Daoy (cell line): ENCODE results near the gene MAT1A. TPM values are rescaled to one million over a fixed set of nuclear protein-coding genes. Genes with fewer than 3 reads are reported as not detected.
"Not testable (repeated sequence)": the region's sequence is repeated elsewhere in the genome, so short reads cannot be mapped to it uniquely, and the experiment has no call there.

Experiments used
- DNase-seq: peaks from one replicate; pipeline ENCODE4 v3.0.0-alpha.2; 2015; ENCODE audit warnings: low read depth
- total RNA-seq: library from RNA; depleted of rRNA; stranded (reverse); fragments of >200 nt; shearing (Covaris generic); gene quantifications from 2 replicates; pipeline ENCODE4 v1.2.3, GENCODE V29; 2014; rRNA removed

The MAT1A gene
- 0.29 TPM in 1 of 2 replicates, not detected in the other for total RNA-seq

DNA sequence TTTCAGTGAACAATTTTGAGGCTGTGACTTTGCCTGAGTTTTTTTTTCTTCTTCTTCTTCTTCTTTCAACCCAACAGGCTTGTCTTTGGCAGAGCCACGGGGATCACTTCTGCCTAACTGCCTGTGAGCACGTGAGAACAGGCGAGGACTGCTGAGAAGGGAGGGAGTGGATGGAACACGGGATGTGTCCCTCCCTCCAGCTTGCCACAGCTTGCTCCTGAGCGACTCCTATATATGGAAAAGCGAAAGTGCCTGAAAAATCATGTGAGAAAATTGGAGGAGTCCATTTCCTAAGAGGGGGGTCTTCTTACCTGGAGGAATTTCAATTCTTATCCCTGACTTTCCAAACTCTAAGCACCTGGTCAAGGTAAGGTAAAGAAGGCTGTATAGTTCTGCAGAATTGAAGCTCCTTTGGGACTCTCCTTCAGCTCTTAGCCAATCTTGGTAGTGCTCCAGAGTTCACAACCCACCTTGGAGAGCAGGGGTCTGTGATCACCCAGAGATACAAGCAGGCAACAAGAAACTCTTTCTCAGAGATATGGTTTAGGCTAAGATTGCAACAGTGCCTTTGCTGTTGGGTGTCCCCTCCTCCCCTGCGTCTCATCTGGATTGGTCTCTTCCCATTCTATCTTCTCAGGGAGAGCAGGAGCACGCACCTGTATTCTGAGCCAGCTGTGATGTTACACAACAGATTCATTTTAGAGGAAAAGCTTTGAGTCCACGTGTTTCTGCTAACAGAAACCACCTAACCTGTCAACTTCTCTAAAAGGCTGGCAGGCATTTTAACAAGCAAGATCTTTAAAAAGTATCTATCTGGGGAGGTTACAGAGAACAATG, at the start of gene MAT1A:
Gene MAT1A (minus strand): TSS at position 208 of the 837 bp plus-strand sequence. CDS start 235 bp downstream, outside the sequence.
- DNase-seq = peak; percentile 11

DNA sequence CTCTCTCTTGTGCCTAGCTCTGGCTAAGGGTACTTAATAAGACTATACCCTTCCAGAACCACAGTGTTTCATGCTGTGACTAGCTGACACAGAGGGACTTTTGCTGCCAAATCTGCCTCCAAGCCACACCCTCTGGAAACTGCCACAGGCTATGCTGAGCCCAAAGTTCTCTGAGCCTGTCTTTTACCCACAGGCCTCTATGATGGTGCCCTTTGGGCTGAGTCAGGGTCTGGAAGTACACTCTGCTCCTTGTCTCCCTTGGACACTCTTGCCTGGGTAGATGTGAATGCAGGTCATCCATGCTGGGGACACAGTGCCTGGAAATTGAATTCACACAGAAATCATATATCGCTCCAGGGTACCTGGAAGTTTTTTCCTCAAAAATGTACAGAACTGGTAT, 44.5 kb upstream of the MAT1A start:
- DNase-seq = no peak

DNA sequence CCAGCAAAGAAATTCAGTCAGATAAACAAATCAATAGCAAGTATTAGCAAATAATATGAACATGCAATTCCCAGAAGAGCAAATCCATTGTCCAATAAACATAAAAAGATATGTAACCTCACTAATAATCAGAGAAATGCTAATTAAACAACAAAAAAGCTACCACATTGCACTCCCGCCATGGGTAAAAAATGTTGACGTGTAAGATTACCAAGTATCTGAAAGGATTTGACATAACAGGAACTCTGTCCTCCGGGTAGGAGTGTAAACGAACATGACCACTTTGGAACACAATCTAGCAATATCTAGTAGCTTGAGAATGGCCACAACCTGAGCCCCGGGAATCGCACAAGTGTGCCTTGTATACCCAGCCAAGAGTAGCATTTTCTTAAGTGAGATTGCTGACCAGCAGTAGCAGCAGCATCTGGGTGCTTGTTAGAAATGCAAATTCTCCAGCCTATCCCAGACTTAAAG, 35.5 kb upstream of the MAT1A start:
- DNase-seq = no peak

DNA sequence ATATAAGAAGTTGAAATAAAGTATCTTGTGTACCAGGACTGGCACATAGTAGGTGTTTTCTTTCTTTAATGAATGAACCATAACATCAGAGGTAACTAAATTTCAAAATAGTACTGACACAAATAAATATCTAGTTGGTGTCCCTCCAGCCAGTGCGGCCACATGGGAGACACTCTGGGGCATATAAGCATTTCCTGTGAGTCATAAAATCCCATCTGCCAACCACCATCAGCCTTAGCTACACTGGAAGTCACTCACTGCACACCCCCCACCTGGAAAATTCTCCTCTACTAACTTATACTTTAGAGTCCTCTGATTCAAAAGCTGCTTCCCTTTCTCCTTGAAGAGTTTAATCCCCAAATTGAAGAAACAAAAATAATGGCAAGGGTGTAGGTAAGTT, 34.6 kb upstream of the MAT1A start:
- peak; percentile 60 for DNase-seq

DNA sequence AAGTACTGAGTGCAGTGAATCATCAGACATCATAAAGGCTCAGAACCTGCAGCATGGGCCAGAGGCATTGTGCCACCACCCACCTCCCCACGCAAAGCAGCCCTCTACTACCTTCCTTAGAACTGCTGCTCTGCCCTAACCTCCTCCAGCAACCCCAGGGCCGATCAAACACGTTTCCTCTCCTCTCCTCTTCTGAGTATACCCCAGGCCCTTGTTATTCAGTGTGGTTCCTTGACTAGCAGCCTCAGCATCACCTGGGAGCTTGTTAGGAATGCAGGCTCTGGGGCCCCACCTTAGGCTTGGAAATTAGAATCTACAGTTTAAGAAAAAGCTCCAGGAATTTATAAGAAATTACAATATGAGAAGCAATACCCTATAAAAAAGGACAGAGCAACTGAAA, 33.9 kb upstream of the MAT1A start:
- no peak for DNase-seq

DNA sequence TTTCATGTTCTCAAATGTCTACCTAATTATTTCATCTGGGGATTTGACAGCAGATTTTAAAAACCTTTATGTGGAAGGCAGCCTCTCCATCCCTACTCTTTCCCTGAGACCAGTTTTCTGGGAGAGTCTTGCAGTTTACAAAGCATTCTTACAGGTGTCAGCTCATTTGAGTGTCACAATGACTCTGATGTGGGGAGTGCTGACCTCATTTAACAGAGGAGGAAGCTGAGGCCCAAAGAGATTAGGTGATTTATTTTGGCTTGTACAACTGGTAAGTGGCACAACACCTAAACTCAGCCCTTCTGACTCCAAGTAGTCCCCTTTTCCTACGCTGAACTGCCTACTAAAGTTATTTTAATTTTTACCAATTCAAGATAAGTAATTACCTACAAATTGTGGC, 33.3 kb upstream of the MAT1A start:
- DNase-seq = no peak

- no peak for DNase-seq
Measured at GRCh38 chr10:80322158-80322557, 32.7 kb upstream of the MAT1A start.

DNA sequence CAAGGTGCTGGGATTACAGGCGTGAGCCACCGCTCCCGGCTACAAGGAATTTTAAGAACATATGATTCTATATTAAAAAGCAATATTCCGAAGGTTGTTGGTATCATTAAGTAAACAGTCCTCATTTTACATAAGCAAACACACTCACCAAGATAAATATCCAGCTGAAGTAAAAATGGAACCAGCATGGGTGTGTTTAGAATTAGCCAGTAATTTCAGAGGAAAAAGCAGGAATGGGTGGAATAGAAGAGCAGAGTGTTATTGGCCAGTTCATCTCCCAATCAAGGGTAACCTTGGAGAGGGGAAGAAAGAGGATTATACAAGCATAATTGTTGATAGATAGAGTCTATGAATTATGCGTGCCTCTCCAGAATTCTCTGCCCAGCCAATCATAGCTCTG, 31.7 kb upstream of the MAT1A start:
- no peak for DNase-seq

DNA sequence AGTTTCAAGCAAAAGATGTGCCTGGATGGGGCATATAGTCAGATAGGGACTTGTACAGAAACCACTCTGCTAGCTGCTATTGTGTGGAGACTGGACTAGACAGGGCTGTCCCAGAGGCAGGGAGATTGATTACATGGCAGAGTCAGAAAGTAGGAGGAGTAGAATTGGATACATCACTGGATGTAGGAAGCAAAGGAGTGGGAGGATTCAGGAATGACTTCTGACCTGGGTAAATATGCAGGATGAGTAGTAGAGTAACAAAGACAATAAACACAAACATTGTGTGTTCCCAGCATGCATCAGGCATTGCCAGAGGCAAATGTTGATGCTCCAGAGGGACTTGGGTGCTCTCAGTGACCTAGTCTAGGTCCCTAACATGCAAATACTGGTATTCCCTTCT, 30.9 kb upstream of the MAT1A start:
- no peak for DNase-seq

DNA sequence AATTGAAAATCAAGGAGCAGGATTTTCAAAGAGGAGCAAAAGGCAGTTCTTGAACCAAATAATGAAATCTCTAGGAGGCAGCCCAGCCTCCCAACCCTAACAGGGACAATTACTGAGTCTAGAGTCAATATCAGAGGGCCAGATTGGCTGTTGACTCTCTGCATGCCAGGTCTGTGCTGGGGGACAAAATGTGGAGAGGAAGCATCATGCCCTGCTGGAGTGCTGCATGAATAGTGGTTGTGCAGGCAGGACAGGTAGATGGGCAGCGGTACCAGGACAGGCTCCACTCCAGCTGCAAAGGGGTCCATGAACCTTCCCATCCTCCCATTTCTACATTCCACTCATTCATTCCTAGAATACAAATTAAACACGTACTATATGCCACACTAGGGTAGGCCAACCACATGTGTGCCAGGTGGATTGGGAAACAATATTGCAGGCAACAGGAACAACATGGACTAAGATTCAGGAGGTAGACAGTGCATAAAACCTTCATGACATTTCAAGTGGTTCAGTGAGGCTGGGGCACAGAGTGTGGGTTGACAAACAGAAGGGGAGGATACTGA, 30.4 kb upstream of the MAT1A start:
- no peak for DNase-seq

DNA sequence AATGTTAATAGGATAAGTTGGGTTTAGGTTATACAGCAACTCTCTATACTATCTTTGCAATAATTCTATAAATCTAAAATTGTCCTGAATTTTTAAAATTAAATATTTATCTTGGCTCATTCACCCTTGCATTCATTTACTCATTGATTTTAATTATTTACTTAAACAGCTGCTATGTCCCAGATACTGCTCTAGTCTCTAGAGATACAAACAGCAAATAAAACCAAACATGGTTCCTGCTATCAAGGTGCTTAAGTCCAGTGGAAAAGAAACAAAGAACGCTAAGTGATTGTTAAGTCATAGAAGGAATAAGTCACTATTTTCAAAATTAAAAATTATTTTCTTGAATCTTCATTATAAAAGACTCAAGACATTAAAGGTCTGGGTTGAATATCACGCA, 29.9 kb upstream of the MAT1A start:
- DNase-seq = no peak

- no peak for DNase-seq
Measured at GRCh38 chr10:80318742-80319141, 29.3 kb upstream of the MAT1A start.

GRCh38 chr10:80315391-80315790, 25.9 kb upstream of the MAT1A start:
- no peak for DNase-seq

- DNase-seq = no peak
Measured at GRCh38 chr10:80313523-80313922, 24.1 kb upstream of the MAT1A start.

DNA sequence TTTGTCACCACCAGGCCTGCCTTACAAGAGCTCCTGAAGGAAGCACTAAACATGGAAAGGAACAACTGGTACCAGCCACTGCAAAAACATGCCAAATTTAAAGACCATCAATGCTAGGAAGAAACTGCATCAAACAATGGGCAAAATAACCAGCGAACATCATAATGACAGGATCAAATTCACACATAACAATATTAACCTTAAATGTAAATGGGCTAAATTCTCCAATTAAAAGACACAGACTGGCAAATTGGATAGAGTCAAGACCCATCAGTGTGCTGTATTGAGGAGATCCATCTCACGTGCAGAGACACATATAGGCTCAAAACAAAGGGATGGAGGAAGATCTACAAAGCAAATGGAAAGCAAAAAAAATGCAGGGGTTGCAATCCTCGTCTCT, 16.5 kb upstream of the MAT1A start:
- not testable (repeated sequence) for DNase-seq

DNA sequence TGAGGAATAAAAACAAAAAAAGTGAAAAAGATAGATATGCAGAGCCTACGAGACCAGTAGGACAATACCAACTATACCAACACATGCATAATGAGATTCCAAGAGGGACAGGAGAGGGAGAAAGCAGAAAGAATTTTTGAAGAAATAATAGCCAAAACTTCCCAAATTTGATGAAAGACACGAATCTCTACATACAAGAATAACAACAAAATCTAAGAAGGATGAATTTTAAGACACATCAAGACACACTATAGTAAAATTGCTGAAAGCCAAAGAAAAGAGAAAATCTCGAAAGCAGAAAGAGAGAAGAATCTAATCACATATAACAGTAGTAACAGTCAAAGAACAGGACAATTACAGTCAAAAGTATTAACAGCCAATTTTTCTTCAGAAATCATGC, 7.5 kb upstream of the MAT1A start:
- no peak for DNase-seq

GRCh38 chr10:80292607-80293239, 3.3 kb upstream of the MAT1A start:
- DNase-seq = no peak

DNA sequence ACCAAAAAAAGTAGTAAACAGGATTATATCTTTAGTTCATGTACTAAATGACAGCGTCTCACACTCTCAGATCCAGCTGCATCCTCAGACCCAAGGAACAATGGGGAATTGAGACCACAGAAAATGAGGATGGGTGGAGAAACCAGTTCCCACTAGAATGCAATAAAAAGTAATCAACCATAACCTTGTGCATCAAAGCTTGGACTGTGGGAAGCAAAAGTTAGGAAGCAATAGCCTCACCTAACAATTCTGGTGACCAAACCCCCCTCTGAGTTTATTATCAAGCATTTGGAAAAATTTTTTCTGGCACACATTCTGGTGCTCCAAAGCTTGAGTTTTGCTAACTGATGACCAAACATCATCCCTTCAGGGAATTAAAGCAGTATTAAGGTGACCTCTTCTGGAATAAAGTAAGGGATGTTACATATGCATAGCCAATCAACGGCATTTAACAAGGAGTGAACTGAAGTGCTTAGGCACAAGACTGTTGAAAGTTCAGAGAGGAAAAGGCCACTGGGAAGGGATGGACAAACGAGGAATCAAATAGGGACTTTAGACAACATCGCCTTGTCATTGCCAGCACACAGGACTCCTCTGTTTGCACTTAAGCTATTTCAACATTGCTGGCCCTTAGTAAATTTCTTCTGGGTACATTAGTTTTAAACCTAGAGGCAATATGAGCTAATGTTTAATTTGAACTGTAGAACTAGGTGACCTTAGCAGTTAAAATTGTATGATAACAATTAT, 1.2 kb upstream of the MAT1A start:
- no peak for DNase-seq

DNA sequence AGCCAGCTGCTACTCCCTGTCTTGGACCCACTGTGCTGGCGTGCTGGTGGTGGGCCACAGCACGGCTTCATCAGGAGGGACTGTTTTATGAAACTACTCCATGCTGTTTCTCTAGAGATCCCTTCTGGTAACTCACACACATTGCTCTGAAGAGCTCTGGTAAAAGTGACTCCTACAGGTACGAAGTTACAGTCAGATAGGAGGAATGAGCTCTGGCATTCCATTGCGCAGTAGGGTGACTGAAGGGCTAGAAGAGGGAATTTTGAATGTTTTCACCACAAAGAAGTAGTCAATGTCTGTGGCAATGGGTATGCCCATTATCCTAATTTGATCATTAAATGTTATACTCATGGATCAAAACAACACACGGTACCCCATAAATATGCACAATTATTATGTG, 609 bp downstream of the MAT1A start:
- no peak for DNase-seq

DNA sequence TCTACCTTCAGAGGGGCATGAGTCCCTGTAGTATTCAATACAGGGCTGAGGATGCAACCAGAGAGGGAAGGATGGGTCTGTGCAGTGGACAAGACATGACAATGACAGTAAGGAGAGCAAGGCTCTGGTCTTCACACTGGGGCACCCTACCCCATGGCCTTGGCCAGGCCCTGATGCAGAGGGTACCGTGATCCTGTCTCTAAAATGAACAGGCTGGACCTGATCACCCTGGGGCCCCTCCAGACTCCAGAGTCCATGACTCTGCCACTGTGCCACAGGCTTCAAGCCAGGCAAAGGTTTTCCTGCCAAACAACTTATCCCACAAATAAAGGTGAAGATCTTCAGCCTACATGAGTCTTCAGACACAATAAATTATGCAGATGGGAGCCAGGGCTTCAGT, 4.9 kb downstream of the MAT1A start:
- DNase-seq = no peak

GRCh38 chr10:80283536-80284199, 5.8 kb downstream of the MAT1A start:
- no peak for DNase-seq

DNA sequence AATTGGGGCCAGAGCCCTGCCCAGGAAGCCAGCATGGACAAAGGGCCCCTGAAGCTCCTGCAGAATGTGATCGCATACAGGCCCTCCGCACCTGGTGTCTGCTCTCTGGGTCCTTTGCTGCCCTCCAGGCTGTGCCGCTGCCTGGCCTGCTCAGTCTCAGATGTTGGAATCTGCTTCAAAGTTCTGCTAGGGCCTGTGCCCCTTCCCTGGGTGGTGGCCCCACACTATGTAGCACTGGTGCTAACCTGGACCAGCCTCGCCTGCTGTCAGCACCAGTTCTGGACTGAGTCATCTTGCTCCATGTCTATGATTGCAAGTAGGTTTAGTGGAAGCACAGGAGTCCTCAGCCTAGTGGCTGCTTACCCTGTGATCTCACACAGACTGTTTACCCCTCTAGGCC, 6.3 kb downstream of the MAT1A start:
- DNase-seq = no peak
